ENCODE measurements around the gene ENO3. TPM values are rescaled to one million over a fixed set of nuclear protein-coding genes. Genes with fewer than 3 reads are reported as not detected.

The ENO3 gene
- total RNA-seq, 1 experiment from 2014 or later: 2.3 TPM

DNA sequence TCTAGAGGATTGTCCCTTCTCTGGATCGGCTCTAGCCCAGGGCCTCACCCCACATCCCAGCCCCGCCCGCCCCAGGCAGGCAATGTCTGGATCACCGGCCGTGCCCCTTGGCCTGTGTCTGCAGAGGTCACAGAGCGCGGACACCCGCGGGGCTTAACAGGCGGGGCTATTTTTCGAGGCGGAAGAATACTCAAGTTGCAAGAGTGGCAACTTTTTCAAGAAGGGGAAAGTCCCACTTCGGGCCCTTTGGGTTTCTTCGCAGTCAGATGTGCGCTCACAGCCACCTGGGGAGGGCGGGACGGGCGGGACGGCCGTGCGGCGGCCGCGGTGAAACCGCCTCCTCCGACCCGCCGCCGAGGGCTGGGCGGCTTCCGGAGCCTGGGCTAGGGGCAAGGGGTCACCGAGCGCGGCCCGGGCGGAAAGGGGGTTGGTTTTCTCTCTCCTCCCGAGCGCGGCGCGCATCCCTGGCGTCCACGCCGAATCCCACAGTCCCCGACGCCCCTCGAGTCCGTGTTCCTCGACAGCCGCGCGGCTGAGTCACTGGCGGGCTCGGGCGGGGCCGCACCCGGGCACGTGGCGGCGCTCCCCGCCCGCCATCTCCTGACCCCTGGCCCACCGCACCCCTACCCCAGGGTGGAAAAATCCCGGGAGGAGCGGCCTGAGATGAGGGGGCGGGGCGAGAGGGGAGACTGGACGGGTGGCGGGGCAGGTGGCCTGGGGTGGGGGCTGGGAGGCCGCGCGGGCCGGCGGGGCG lies 1.4 kb upstream of the ENO3 start:
- DNase-seq (ENCODE audit: low read depth): peak; percentile 79

DNA sequence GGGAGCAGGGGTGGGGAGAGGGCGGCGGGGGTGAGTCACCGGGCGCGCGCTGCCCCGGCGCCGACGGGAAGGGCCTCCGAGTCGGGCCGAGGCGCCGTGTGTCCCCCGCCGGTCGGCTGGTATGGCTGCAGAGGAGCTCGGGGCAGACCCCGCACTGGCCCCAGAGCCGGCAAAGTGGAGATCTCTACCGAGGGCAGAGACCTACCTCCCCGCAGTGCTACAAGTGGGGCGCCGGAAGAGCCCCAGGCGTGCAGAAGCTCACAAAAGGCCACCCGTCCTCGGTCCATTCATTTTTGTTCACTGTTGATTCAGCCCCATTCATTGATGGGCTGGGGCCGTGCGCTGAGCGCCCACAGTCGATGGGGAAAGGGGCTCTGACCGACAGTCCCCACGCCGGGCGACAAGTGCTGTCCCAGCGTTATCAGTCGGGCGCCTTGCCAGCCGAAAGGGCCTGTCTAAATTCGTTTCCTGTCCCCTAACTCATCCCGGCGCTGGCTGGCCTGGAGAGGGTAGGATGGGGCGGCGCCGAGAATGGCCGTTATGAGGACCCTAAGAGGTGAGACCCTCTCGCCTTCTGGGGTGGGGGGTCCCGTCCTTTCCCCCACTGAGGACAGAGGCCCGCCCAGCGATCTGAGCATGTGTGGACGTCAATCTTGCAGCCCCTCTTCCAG lies 709 bp upstream of the ENO3 start:
- DNase-seq (ENCODE audit: low read depth): no peak

DNA sequence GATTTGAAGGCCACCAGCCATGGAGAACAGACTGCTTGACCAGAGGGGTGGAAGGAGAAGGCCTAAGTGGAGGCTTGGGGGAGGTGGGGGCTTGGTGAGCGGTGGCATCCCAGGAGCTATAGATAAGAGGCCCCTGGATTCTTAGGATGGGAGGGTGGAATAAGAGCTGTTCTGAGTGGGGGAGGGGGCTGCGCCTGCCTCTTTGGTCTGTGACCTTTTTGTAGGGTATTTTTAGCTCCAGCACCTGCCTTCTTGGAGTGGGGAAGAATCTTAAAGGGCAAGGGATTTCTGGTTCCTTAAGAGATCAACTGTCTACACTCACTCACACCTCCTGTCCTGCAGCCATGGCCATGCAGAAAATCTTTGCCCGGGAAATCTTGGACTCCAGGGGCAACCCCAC lies 567 bp downstream of the ENO3 start:
- no peak for DNase-seq (ENCODE audit: low read depth)

DNA sequence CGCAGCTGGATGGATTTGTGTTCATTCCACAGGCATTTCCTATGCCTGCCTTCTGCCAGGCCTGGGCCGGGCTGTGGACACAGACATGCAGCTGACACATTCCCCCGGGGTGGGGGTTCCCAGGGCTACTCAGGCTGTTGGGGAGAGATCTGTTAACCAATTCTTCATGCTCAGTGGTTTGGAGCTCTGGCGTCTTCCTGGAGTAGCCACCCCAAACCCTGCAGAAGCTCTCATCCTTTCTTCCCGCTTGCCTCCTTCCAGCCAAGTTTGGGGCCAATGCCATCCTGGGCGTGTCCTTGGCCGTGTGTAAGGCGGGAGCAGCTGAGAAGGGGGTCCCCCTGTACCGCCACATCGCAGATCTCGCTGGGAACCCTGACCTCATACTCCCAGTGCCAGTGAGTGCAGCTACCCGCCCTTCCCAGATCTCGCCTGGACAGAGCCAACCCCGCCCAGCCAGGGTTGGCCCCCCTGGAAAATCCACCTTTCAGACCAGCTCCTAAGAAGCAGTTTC lies 2.6 kb downstream of the ENO3 start:
- DNase-seq (ENCODE audit: low read depth): no peak

DNA sequence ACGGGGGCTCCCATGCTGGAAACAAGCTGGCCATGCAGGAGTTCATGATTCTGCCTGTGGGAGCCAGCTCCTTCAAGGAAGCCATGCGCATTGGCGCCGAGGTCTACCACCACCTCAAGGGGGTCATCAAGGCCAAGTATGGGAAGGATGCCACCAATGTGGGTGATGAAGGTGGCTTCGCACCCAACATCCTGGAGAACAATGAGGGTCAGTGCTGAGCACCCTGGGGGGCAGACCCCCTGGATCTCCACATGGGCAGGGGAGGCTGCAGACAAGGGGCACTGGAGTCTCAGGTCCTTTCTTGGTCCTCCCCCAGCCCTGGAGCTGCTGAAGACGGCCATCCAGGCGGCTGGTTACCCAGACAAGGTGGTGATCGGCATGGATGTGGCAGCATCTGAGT lies 4.2 kb downstream of the ENO3 start:
- DNase-seq (ENCODE audit: low read depth): no peak

DNA sequence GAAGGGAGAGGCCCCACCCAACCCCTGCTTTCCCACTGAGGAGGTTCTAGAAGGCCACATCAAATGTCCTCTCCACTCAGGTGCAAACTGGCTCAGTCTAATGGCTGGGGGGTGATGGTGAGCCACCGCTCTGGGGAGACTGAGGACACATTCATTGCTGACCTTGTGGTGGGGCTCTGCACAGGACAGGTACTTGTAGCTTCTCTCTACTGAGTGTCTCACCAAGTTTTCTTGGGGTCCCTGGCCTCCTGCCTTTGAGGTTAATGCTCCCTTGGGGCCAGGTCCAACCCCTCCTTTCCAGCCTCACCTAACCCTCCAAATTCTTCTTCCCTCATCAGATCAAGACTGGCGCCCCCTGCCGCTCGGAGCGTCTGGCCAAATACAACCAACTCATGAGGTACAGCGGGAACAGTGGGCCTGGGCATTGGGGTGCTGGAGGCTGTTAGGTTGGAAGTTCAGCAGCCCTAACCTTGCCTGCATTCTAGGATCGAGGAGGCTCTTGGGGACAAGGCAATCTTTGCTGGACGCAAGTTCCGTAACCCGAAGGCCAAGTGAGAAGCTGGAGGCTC lies 5.7 kb downstream of the ENO3 start:
- no peak for DNase-seq (ENCODE audit: low read depth)

DNA sequence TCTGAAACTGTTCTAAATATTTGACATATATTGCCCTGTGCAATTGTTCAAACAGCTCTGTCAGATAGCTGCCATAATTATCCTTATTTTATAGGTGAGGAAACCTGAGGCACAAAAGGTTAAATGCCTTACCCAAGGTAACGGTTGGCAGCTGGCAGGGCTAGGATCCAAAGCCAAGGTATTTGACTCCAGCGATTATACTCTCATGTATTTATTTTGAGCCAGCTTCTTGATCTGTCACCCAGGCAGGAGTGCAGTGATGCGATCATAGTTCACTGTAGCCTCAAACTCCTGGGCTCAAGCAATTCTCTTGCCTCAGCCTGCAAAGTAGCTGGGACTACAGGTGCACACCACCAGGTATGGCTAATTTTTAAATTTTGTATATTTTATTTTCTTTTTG lies 7.2 kb downstream of the ENO3 start:
- DNase-seq (ENCODE audit: low read depth): no peak

DNA sequence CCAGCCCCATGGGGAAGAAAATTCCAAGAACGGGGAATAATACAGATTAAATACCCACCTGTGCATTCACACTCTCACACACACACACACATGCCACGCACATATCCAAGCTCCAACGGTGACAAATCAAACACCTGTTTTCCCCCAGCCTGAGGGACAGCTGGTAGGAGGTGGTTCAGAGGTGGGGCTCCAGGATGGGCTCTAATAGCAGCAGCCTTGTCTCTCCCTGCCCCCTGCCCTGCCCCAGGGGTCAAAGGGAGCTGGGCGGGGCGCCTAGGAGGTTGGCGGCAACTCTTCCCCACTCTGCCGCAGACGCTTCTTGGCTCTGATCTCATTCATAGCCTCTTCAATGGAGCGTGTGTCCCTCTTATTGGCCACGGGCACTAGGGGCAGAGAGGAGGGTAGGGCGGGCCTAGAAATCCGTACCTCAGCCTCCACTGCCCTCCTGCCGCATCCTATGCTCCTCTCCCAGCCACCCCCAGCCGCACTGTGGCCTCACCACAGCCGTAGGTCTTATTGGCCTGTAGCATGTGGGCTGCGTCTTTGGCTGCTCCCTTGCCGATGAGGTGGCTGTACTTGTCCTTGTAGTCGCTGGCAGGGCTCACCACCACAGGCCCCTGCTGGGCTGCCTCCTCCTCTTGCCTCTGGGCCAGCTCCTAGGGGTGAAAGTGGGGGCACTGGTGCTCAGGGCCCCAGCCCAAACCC lies 8.5 kb downstream of the ENO3 start:
- DNase-seq (ENCODE audit: low read depth): no peak

DNA sequence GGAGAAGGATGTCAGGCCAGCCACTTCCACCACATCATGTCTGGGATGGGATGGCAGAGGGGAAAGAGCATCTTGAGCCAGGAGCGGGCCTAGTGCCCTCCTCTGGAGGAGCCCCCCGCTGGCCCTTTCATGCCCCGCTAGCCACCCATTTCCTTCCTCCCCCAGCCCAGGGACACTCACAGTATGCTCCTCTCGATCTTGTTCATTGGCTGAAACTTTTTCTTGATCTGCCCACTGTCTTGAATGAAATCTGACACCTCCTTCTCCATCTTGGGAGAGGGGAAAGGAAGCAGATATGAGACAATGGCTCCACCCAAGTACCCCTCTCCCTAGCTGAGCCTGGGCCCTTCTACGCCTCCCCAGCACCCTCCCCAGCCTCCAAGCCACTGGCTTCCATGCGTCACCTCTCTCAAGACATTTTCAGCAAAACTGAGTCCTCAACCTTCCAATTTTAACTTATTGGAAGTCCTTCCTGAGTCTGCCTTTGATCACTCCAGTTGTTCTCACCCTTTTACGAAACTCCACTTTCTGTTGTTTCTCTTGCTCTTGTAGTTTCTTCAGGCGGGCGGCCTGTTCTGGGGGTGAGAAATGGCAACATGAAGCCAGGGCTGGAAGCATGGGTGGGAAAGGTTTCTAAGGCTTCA lies 9.5 kb downstream of the ENO3 start:
- DNase-seq (ENCODE audit: low read depth): no peak

DNA sequence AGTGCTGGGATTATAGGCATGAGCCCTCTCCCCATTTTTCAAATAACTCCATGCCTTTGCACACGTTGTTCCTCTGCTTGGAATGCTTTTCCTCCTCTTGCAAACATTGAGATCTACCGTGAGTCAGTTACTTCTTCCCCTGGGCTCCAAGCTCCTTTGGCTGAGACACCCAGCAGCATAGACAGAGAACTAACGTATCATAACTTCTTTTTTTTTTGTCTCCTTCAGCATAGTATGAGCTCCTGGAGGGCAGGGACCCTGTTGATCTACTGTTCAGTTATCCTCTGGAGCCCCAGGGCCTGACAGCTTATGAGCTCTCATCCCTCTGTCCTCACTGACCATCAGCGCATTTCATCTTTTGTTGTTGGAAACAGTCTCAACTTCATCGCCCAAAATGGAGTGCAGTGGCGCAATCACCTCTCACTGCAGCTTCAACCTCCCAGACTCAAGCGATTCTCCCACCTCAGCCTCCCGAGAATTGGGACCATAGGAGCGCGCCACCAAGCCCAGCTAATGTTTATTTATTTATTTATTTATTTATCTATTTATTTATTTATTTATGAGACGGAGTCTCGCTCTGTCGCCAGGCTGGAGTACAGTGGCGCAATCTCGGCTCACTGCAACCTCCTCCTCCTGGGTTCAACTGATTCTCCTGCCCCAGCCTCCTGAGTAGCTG lies 14.5 kb downstream of the ENO3 start:
- DNase-seq (ENCODE audit: low read depth): no peak

DNA sequence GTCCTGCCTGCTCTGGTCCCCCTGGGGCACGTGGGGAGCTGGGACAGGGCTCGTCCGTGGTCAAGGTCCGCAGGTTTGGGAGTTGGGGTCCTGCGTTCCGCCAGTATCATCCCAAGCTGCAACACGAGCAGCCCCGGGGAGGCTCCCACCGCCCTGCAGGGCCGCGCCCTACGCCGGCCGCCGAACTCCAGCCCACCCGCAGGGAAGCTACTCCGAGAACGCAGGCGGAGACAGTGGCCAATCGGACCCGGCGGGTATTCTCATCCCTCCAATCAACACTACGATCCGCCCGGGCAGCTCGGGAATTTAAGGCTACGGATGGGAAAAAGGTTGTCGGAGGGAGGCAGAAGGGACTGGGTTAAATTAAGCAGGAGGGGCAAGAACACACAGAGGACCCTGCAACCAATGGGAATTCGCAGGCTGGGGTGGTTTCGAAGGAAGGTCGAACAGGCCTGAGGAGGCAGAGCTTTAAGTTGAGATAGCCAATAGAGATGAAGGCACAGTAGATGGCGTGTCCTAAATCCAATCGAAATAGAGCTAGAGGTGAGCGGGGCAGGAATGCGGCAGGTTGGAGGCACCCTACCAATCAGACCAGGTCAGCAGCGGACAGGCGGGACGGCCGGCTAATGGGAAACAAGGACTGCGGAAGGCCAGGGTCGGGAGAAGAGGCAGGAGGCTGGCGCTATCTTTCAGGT lies 16.1 kb downstream of the ENO3 start:
- DNase-seq (ENCODE audit: low read depth): peak; percentile 99

DNA sequence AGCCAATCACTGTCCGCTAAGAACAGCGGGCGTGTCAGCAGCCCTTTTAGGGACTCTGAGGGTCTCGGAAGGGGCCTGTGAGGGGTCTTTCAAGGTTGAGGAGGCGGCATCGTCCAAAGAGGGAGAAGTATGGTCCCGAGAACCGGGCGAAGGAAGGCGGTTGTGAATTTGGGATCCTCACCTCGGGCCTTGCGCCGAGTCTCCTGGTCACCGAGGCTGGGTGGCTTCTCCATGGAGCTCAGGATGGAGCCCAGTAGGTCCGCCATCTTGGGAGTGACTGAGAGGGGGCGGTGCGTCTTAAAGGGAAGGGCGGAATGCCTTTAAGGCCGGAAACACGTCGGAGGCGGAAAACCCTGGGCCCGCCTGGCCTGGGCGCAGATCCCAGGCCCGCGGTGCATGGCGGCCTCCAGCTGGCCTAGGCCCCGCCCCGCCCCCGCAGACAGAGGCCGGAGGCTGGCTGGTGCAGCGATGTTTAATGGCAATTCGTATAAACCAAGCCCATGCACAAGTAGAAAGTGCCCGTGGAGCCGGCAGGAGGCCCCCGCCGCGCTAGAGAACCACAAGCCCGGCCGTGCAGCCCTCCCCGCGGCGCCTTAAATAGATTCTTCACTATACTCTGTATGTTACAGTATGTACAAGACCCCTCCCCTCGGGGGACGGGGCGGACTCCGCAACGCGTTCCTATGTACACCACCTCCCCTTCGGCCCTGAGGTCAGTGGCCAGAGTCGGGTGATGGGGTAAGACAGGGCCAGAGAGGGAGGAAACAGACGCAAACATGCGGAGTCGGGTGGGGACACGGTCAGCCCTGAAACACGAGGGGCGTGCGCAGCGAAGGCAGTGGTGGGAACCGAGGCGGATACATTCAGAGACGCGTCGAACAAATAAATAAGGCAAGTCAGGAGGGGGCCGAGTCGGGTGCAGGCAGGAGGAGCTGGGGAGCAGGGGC lies 16.9 kb downstream of the ENO3 start, which contains the start of gene SPAG7:
TSS of gene SPAG7 (minus strand) at position 279 of the 947 bp plus-strand sequence. CDS start at position 266, 13 bp downstream.
- DNase-seq (ENCODE audit: low read depth): peak; percentile 92

DNA sequence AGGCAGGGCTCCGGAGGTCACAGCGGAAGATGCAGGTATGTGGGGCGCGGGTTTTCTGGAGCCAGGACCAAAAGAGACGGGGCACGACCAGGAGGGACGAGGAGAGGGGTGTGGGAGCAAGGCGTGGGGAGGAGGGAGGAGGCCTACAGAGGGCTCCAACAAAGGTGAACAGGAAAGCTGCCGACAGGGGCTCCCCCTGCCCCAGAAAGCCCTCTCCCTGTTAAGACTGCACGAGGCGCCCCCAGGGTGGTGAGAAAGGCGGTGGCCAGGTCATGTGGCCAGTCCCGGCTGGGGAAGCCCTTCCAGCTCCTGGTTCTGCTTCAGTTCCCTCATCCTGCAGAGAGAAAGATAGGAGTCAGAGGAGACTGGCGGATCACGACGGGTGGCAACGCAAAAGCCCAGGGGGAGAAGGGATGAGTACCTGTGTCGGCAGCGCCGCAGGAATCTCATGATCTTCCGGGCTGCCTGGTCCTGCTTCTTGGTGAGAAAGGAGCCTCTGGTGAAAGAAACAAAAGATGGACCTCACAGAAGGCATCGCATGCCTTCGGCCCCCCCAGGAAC lies 17.6 kb downstream of the ENO3 start:
- DNase-seq (ENCODE audit: low read depth): no peak

DNA sequence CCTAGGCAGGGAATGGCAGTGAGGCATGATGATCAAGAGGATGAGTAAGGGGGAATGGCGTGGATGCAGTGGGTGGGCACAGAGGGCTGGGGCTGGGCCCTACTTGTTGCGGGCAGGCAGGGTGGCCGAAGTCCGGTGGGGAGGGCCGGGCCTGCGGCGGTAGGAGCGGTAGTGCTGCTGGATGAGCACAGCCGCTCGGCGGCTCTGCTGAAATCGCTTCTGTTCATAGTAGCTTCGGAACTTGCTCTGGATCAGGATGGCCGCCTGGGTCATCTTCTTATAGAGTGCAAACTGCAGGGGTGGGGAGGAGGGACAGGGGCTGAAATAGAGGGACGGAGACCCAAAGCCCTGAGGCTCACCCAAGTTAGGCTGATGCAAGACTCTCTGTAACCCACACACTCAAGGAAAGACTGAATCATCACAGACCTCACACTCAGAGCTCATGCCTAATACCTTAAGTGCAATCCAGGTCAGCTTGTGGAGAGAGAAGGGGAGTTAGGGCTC lies 18.2 kb downstream of the ENO3 start:
- peak; percentile 87 for DNase-seq (ENCODE audit: low read depth)

DNA sequence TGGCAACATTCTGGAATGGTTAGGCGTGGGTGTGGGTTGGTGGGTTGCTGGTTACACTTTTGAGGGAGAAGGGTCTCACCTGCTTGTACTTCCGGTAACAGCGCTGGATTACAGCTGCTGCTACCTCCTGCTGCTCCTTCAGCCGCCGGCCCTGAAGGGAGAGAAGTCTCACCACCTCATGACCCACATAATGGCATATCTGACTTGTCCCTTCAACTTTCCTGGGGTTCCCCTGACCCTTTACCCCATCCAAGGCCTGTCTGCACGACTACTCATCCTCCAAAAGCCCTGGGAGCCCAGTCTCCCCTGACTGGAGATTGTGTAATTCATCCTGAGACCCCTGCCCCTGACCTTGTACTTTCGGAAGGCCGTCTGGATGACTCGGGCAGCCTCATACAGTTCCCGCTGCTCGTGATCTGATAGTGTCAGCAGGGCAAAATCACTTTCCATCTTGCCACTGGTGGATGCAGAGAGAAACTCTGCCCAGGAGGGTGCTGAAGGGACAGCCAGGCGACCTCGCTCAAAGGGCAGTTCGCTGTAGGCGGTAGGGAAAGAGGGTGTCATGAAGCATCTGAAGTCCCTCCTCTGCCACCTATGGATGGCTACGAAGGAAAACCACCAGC lies 18.7 kb downstream of the ENO3 start:
- no peak for DNase-seq (ENCODE audit: low read depth)

DNA sequence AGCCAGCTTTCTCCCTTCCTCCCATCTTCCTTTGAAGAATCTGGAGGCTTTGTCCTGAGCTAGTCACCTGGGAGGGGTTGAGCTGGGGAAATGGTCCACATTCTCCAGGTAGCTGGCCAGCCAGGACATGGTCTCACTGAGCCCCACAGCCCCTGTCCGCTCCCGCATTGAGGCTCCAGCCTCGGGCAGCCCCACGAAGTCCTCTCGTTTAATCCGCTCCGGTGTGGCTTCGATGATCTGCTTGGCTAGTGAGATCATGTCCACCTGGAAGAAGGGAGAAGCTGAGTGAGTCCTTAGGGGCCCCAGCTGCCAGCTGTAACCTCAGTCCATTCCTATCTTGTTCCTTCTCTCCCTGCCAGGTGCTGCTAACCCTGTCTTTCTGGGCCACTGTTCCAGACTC lies 19.4 kb downstream of the ENO3 start:
- DNase-seq (ENCODE audit: low read depth): no peak

DNA sequence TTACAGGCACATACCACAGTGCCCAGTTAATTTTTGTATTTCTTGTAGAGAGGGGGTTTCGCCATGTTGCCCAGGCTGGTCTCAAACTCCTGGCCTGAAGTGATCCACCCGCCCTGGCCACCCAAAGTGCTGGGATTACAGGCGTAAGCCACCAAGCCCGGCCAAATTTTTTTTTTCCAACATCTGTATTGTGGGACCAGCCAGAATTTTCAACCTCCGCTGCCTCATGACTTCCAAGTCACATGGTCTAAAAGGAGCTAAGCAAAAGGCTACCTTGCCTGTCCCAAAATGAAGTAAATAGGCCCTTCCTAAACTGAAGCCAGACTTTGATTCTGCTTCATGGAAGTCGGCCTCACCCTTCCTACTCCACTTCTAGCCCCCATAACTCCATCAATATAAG lies 20.9 kb downstream of the ENO3 start:
- DNase-seq (ENCODE audit: low read depth): no peak

DNA sequence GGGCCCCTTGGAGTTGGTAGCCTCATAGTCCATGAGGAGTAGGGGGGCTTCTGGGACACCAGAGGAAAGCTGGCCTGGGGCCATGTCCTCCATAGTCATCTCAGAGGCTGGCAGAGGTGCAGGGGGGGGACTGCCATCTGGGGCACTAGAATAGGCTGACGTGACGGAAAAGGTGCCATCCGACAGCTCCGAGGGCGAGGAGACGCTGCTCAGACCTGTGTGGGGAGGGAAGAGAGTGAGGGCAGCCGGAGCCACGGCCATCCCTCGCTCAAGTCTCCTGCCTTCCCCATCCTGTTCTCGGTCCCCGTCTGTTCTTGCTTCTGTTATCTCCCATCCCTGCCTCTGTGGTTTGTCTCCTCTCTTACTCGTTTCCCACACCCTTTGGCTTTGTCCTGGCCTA lies 21.4 kb downstream of the ENO3 start:
- no peak for DNase-seq (ENCODE audit: low read depth)
